ENCODE data around the gene HAP1.
"Not testable (repeated sequence)": the region's sequence is repeated elsewhere in the genome, so short reads cannot be mapped to it uniquely, and the experiment has no call there.

GRCh38 chr17:41685753-41686152 lies 48.7 kb downstream of the HAP1 start:
- not testable (repeated sequence) for TF ChIP-seq CTCF, POLR2A (IDR thresholded peaks at IDR 0.05)
